HG02763 (cell line): ENCODE data around the gene PAPOLB.

Source experiments
- ATAC-seq: cut with Tn5 transposase; IDR thresholded peaks from one replicate; pipeline ENCODE4 v1.9.1; 2021; ENCODE audit warnings: mild to moderate bottlenecking, moderate library complexity; ENCODE audit not compliant: unreplicated experiment

The PAPOLB gene

DNA sequence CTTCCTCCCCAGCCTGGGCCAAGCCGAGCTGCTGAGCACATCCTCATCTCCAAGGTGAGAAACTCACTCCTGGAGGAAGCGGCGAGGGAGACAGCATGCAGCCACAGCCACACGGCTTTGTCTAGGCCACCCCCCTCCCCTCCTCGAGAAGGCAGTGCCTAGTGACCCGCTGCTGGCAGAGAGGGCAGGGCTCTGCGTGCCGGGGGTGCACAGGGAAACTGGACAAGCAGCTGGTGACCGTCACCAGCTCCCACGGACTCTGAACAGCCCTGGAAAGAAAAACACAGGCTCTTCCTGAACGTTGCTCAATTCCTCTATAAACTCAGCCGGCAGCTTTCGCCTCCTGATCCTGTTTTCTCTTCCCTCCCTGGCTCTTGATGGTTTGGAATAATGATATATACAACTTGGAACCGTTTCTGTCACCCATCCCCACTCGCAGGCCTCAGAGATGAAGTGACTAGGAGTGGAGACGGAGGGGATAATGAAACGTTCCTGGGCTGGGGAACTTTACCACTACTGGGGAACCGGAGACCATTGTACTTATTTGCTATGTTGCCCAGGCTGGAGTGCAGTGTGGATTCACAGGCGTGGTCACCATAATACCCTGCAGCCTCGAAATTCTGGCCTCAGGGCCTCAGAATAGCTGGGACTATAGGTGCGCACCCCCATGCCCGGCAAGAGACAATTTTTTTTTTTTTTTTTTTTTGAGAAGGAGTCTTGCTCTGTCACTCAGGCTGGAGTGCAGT, 19.3 kb downstream of the PAPOLB start:
- ATAC-seq: no peak

GRCh38 chr7:4841836-4842235, 20.0 kb downstream of the PAPOLB start:
- ATAC-seq: no peak

DNA sequence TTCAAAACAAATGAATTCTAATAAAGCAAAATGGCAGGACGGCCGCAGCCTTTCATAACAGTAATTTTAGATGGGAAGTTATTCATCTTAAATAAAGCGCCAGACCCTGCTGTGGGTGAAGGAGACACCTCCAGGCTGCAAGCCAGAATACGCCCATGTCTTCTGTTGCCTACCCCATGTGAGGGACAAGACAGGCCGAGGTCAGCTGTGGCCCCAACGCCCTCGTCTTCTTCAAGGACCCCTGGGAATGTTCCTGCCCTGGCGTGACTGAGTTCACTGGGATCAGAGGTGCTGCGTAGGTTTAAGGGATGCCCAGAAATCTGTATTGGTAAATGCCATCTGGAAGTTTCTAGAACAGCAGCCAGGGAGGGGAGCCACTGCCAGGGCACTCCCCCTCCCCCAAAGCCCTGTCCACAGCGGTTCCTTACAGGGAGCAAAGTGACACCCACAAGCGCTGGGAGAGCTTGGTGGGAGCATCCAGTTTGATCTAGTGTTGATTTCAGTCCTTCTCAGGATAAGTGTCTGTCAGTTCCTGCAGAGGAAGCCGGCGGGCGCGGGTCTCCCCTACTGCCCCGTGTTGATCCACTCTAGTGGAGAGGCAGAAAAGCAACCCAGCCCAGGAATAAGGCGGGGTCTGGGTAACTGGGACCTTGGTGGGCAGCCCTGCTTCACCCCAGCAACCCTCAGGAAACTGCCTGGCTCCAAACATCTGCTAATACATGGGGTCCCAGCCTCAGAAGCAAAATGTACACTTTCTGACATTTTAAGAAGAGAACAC, 20.6 kb downstream of the PAPOLB start:
- no peak for ATAC-seq

GRCh38 chr7:4840079-4840501, 21.7 kb downstream of the PAPOLB start:
- no peak for ATAC-seq

DNA sequence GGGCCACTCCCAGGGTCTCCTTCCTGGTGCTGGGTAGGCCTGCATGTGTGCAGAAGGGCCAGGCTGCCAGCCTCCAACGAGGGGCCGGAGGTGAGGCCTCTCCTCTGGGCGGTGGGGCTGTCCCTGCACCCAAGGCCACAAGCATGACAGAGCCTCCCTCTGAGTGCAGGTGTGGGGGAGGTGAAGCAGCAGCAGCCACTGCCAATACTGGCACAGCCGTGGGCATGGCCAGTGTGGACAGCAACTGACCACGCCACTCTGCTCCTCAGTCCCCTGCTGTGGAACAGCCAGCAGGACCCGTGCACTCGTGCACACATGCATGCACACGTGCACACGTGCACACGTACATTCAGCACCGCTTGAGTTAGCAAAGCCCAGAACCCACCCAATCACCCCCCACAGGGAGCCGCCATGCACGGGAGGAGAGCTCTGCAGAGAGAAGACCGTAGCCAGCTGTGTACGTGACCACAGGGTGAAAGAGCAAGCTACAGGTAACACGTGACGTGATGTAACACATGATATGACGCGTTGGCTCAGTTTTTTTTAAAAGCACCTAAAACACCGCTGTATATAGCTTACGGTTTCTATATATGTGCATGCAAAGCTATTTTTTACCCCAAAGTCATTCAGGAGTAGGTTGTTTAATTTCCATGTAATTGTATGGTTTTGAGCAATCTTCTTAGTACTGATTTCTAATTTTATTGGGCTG, 23.1 kb downstream of the PAPOLB start:
- no peak for ATAC-seq

DNA sequence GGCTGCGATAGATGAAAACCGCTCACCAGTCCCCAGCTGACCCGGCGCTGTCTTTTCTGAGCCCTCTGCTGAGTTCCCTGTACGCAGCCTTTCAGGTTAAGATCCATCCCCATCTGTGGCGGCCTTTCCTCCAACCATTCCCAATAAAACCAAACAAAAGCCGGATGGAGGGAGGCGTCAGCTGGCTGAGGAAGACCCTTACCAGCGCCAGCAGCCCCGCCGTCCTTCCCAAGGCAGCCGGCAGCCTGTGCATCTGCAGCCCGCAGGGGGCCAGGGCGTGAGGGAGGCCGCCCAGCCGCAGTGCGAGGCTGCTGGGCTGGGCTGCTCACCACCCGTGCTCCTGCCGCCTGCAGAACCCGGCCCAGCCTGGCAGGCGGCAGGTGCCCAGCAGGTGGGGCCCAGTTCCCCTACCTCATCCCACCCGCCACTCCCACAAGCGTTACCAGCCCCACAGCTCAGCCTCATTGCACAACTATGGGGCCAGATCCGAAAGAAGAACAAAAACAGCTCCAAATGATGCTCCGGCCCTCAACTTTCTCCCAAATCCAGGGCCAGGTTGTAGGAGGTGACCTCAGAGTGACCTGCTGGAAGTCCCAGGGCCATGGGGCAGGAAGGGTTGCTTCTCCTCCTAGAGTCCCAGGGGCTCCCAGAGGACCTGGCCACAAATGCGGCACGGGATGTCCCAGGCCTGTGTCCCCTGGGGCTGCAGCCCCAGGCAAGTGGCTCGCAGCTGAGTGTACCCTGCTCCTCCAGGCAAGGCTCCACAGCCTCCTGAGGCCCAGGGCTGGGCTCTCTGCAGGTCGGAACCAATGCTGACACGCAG, 23.8 kb downstream of the PAPOLB start:
- ATAC-seq: no peak

- no peak for ATAC-seq
Observed at GRCh38 chr7:4837041-4837802, 24.6 kb downstream of the PAPOLB start.

GRCh38 chr7:4836206-4836661, 25.6 kb downstream of the PAPOLB start:
- no peak for ATAC-seq

DNA sequence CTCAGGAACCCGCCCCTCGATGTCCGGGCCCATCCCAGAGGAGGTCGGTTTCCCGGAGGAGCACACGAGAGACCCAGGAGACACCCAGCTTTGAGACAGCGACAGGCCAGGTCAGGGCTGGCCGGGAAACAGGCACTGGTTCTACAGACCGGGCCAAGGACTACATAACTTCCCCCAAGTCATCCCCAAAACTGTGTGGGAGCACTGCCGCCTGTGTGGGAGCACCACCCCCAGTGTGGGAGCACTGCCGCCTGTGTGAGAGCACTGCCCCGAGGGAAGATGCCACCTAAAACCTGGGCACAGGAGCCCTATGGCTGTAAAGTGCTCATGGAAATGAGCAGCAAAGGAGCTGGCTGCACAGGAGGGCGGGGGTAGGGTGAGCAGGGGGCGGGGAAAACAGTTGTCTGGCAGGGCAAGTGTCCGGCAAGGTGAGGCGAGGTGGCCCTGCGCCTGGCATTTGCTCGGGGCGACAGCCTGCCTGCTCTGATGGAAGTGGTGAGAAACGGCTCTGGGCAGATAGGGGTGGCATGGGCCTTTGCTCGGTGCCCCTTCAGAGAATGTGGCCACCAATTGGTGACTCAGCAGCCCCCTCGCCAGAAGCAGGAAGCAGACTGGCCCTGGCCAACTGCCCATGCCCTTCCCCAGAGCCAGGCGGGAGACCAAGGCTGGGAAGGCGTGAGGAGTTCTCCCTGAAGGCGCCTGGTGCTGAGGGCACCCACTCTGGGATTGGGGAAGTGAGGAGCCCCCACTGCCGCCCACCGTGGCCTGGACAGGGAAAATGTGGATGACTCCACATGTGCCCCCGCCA, 26.2 kb downstream of the PAPOLB start:
- no peak for ATAC-seq

DNA sequence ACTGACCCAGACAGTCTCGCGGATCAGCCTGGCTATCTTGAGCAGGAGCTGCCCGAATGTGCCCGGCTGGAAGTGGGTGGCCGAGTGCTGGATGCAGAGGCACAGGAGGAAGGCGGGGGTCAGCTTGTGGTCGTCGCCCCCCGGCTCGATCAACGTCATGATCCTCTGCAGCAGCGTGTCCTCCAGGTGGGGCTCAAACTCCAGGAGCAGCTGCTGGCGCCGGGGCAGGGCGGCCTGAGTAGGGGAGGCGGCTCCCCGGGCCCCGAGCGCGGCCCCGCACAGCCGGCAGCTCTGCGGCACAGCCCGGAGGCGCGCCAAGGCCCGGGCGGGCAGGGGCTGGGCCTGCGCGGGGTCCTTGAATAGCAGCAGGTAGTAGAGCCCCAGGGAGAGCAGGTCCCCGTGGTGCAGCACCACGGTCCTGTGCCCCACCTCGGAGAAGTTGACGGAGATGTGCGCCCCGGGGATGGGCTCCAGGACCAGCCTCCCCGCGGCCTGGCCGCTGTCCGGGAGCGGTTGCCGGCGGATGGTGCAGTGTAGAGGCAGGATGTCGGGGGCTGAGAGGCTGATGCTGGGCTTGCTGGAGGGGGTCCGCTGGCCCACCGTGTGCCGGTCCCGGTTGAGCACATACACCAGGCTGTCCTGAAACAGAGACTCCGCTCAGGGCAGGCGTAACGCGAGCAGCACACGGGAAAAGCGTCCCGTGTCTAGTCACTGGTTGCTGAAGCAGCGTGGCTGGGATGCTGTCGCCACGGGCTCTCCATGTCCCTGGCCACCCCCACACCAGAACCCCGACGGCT, 27.0 kb downstream of the PAPOLB start:
- no peak for ATAC-seq

GRCh38 chr7:4833691-4834600, 27.9 kb downstream of the PAPOLB start:
- no peak for ATAC-seq

- no peak for ATAC-seq
Observed at GRCh38 chr7:4833176-4833575, 28.7 kb downstream of the PAPOLB start.

- ATAC-seq: no peak
Observed at GRCh38 chr7:4832711-4833110, 29.1 kb downstream of the PAPOLB start.

- no peak for ATAC-seq
Observed at GRCh38 chr7:4831723-4832495, 29.9 kb downstream of the PAPOLB start.

GRCh38 chr7:4830176-4830575, 31.7 kb downstream of the PAPOLB start:
- no peak for ATAC-seq

DNA sequence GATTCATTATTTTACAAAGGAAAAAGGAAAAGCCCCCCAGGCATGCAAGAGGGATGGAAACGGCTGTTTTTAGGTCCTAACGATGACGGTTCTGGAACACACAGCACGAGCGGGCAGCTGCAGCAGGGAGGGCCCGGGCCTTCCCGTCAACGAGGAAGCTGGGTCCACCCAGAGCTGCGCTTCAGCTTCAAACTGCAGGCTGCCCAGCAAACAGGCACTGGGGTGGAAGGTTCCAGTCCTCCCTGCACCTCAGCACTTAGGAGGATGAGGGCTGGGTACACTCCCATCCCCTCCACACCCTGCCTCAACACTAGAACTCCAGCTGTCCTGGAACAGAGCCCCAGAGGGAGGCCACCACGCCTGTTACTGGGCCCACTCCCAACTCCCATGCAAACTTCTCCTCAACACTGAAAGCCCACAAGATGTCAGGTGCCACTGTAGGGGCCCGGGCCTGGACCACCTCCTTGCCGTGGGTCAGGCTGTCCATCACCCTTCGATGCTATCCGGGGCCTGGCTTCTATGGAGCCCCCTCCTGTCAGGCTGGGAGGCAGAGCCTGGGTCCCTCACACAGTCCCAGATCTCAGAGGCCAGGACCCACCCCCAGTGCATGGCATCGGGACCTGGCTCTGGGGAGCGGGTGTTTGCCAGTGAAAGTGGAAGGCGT, 33.0 kb downstream of the PAPOLB start:
- ATAC-seq: no peak
